Measurements from ENCODE around the gene COL4A1. TPM values are rescaled to one million over a fixed set of nuclear protein-coding genes. Genes with fewer than 3 reads are reported as not detected.
A peak's percentile ranks its signal among the peaks of the same experiment; 100 is the strongest.

The COL4A1 gene
- polyA plus RNA-seq, 1 of the 3 experiments (the other 2 are of a cell fraction): 30.3 TPM

GRCh38 chr13:110340812-110341444 is 34.0 kb upstream of the COL4A1 start:
- H3K4me2 ChIP-seq: no peak overlapping the region

GRCh38 chr13:110339975-110340550 is 33.1 kb upstream of the COL4A1 start:
- H3K79me2 ChIP-seq (ENCODE audit: insufficient read depth): peaks cover 99% of the 10 kb centered on the region
- no peak overlapping the region for H3K4me2 ChIP-seq
- H3K27me3 ChIP-seq (ENCODE audit: insufficient read depth): no peaks in the 10 kb centered on the region
- H3K4me1 ChIP-seq (ENCODE audit: control insufficient read depth in 1 of 2, insufficient read depth in 2 of 2, low read depth in 1 of 2, low read length in 1 of 2): peaks cover 0 to 35% of the 10 kb centered on the region in 2 experiments; a peak in 3 of 4 replicates
- no peak overlapping the region for H3K4me3 ChIP-seq (ENCODE audit: low read depth in 2 of 2, low read length in 1 of 2)
- no peaks in the 10 kb centered on the region for H4K20me1 ChIP-seq (ENCODE audit: insufficient read depth)
- no peak overlapping the region for H3K9ac ChIP-seq
- no peak for DNase-seq
- H3K36me3 ChIP-seq (replicated peaks in 1 of 2; ENCODE audit: control insufficient read depth in 1 of 2, insufficient read depth in 2 of 2, low read length in 1 of 2): peaks cover 0 to 17% of the 10 kb centered on the region in 2 experiments
- no peaks in the 10 kb centered on the region for H3K9me2 ChIP-seq
- no peaks in the 10 kb centered on the region for H3K9me3 ChIP-seq
- TF ChIP-seq PBX3 (IDR thresholded peaks at IDR 0.05) (no peak), MXI1 (IDR thresholded peaks at IDR 0.05; ENCODE audit: low read depth, low read length) (no peak)
- H3F3A ChIP-seq (replicated peaks; ENCODE audit: insufficient read depth): peaks cover 15% of the 10 kb centered on the region
- CTCF ChIA-PET: interaction anchor here (1.0 kb wide), 1 partner anchor 11 kb away, joined by 4 read pairs; no protein-coding TSS in a partner anchor
- H3K27ac ChIP-seq (ENCODE audit: low read depth in 2 of 2, low read length in 1 of 2): no peak overlapping the region
- 95% methylated on average over 8 of the region's 9 CpGs for whole genome bisulfite sequencing (ENCODE audit: low lambda C conversion rate)
- no peak overlapping the region for H2AFZ ChIP-seq (ENCODE audit: low read depth)
- POLR2A ChIA-PET: no interaction called here

More at GRCh38 chr13:110340812-110341444, 34.0 kb upstream of the COL4A1 start:
- H3K27ac ChIP-seq (ENCODE audit: low read depth in 2 of 2, low read length in 1 of 2): peak overlapping the region in 1 of 2 experiments; percentile 85; a peak in 2 of 4 replicates
- no peaks in the 10 kb centered on the region for H3K27me3 ChIP-seq (ENCODE audit: insufficient read depth)
- DNase-seq: no peak
- H2AFZ ChIP-seq (ENCODE audit: low read depth): no peak overlapping the region
- CTCF ChIA-PET: interaction anchor here (1.0 kb wide), 2 partner anchors 10 to 17 kb away, joined by 3 to 4 read pairs; no protein-coding TSS in a partner anchor
- 82% methylated on average over 24 of the region's 24 CpGs for WGBS (ENCODE audit: low lambda C conversion rate)
- peaks cover 0 to 17% of the 10 kb centered on the region in 2 experiments for H3K36me3 ChIP-seq (replicated peaks in 1 of 2; ENCODE audit: control insufficient read depth in 1 of 2, insufficient read depth in 2 of 2, low read length in 1 of 2)
- H3K4me1 ChIP-seq (ENCODE audit: control insufficient read depth in 1 of 2, insufficient read depth in 2 of 2, low read depth in 1 of 2, low read length in 1 of 2): peaks cover 0 to 35% of the 10 kb centered on the region in 2 experiments; a peak in 3 of 4 replicates
- H3K9me3 ChIP-seq: no peaks in the 10 kb centered on the region
- no peaks in the 10 kb centered on the region for H3K9me2 ChIP-seq
- H4K20me1 ChIP-seq (ENCODE audit: insufficient read depth): no peaks in the 10 kb centered on the region
- H3K4me3 ChIP-seq (ENCODE audit: low read depth in 2 of 2, low read length in 1 of 2): no peak overlapping the region
- peaks cover 99% of the 10 kb centered on the region for H3K79me2 ChIP-seq (ENCODE audit: insufficient read depth)
- no peak overlapping the region for H3K9ac ChIP-seq
- POLR2A ChIA-PET: interaction anchor here (1.4 kb wide), 1 partner anchor 34 kb away, joined by 3 read pairs; the partner anchor contains the start of genes COL4A1 and COL4A2
- peaks cover 18% of the 10 kb centered on the region for H3F3A ChIP-seq (replicated peaks; ENCODE audit: insufficient read depth)
- TF ChIP-seq RCOR1 (IDR thresholded peaks at IDR 0.05; ENCODE audit: low read length) (no peak), USF2 (IDR thresholded peaks at IDR 0.05; ENCODE audit: borderline replicate concordance, low read depth, low read length) (no peak), YY1 (IDR thresholded peaks at IDR 0.05; ENCODE audit: low read depth) (no peak), FOXJ3 (CRISPR knock-in tag; IDR thresholded peaks at IDR 0.05) (no peak), RFX5 (IDR thresholded peaks at IDR 0.05; ENCODE audit: low read length) (no peak), RAD21 (IDR thresholded peaks at IDR 0.05; ENCODE audit: low read length) (no peak), IRF3 (IDR thresholded peaks at IDR 0.05; ENCODE audit: low read depth, low read length) (no peak), ELF1 (IDR thresholded peaks at IDR 0.05) (no peak), MEF2A (IDR thresholded peaks at IDR 0.05; ENCODE audit: borderline replicate concordance, low read depth) (no peak), EP300 (IDR thresholded peaks at IDR 0.05; ENCODE audit: borderline replicate concordance in 1 of 2, low read depth in 1 of 2, low read length in 1 of 2) (no peak), NRF1 (IDR thresholded peaks at IDR 0.05; ENCODE audit: low read depth, low read length) (no peak)
